Embryonic facial prominence (tissue), 1 donor: Measurements from ENCODE around the gene HDGF.

Experiments used
- DNase-seq: peaks from one replicate; pipeline ENCODE4 v3.0.0-alpha.2; 2016; ENCODE audit errors: extremely low spot score

HDGF gene

DNA sequence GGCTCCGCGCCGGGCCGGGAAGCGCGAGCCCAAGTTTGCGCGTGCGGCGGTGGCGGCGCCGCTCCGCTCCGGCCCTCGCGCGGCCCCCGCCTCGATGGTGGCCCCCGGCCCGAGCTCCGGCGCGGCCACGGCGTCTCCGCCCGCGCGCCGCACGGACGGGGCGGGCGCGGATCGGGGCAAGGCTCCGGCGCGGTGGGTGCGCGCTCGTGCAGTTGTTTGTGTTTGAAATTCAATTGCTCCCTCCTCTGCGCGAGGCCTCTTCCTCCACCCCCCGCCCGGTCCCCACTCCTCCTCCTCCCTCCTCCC lies at the start of gene HDGF:
Gene HDGF, minus strand, starts transcription at position 225 of the 306 bp plus-strand sequence. CDS start 246 bp downstream, outside the sequence.
- no peak for DNase-seq

DNA sequence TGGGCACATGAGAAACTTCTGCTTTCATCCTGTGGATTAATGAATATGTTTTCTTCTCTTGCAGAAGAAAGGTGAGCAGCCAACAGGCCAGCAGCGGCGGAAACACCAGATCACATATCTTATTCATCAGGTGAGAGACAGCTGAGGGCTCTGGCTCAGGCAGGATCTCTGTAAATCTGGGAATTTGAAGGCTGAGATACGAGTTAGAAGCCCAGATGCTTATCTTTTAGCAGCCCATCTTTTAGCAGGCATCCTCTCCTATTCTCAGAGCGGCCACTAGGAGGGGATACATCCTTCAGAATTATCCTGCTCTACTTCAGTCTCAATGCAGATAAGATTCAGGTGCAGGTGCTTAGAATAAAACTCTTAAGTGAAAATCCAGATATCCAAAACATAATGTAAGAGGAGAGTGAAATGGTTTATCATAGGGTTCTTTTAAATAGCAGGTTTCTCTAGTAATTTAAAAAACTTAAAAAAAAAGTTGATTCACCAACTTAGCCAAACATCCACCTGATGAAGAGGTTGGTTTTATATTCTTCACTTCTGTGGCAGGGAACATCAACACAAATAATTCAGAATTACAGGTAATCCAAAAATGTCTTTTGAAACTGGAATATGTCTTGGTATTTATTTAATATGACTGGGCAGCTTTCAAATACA lies 45.9 kb upstream of the HDGF start:
- DNase-seq: peak; percentile 30

DNA sequence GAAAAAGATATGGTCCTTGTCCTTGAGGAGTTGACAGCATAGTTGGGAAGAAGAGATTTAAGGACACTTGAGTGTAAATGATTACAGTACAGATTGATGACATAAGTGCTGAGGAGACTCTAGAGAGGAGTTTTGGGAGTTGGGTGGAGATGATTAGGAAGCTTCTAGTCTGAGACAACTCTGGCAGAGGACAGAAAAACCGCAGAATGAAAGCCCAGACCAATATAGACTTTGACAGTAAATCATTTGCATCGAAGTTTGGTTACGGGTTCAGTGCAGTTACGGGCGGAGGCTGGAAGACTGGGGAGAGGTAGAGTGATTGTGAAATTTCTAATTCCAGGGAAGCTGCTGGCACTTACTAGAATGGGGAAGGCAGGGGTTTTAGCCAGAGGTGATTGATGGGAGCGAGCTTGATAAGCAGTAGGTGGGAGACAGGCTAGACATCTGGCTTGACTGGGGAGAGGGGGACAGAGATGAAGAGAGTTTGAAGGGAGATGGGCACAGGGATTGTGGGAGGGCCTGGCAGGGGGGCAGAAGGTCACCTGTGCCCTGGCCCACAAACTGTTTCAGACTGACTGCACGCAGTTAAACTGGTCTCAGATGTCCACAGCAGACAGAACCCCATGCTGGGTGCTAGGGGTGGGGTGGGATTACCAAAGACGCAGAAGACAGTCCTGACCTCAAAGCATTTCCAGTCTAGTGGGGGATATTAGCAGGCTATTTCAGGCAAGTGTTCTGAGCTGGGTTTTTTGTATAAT lies 45.0 kb upstream of the HDGF start:
- no peak for DNase-seq

DNA sequence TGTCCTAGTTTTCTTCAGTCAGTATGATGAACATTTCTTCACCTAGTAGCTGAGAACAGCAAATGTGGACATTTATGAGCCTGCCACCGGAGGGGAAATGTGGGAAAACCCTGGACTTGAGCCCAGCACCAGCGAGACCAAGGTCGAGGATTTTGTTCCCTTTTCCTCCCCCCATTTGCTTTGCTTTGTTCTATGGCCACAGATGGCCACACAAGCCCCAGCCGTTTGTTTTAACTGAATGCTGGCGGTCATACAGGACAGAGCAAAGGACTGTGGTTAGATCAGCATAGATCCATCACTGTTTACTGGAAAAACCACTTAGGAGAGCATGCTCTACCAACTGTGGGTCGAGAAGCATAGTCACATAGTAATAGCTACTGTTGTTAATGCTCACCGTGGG lies 44.3 kb upstream of the HDGF start:
- no peak for DNase-seq

DNA sequence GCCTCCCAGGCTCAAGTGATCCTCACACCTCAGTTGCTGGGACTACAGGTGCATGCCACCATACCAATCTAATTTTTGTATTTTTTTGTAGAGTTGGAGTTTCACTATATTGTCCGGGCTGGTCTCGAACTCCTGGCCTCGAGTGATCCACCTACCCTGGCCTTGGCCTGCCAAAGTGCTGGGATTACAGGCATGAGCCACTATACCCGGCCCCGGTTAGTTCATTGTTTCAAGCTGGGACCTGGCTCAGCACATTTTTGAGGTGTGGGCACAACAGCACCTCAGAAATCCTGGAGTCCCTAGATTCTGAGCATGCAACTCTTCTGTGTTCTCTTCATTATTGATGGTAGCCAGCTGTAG lies 43.9 kb upstream of the HDGF start:
- no peak for DNase-seq

DNA sequence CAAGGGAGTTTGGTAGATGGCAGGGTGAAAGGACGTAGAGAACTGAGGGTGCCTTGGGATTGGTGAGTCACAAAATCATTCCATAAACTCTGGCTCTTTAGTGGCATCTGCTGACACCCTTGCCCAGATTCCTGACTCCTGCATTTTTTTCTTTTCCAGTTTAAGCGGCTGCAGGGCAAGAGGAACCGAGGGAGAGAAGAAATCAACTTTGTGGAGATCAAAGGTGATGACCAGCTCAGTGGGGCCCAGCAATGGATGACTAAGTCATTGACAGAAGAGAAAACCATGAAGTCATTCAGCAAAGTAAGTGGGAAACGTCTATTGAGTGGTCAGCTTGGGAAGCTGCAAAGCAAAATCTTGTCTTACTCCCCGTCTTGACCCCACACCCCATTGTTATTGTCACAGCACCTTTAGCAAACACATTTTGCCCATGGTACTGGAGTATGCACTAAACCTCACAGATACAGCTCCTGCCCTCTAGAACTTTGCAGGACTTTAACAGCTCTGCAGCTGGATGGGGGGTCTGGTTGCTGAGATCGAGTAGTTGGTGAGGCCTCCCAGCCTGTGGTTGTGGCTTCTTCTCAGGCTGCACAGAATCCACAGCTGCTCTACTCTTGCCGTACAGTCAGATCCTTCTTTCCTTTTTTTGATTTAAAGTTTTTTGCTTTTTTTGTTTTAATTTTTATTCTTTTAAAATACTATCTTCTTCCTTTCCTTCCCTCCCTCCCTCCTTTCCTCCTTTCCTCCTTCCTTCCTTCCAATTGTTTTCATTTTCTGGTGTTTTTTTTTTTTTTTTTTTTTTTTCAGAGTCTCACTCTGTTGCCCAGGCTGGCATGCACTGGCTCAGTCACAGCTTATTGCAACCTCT lies 43.3 kb upstream of the HDGF start:
- no peak for DNase-seq

DNA sequence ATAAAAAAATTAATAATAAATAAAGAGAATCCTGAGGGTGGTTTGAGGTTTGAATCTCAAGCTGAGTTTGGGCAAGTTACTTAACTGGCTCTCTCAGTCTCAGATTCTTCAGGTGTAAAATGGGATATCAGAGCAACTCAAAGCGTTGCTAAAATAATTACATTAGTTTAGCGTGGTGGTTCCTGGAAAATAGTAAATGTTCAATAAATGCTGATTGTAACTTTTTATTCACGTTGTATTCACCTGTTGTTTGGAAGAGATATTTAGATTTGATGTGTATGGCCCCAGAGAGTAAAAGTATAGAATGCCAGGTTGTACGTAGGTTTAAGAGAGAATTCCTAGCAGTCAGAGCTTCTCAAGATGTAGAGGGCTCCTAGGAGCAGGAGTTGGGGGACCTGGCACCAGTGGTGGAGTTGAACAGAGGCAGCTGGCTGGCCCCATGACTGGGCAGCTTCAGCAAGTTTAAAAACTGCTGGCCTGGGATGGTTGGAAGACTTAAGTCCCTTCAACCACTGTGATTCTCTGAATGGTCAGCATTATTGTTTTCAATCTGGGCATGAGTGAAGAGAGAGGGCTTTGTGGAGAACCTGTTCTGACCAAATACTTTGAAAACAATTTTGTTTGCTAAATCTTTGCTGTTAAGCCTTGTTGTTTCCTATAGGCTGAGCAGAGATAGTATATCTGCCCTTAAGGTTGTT lies 38.3 kb upstream of the HDGF start:
- no peak for DNase-seq

DNA sequence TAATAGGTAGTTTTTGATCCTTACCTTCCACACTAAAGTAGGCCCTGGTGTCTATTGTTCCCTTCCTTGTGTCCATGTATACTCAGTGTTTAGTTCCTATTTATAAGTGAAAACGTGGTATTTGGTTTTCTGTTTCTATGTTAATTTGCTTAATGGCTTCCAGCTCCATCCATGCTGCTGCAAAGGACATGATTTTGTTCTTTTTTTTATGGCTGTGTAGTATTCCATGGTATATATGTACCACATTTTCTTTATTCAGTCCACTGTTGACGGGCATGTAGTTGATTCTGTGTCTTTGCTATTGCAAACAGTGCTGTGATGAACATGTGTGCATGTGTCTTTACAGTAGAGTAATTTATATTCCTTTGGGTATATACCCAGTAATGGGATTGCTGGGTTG lies 36.7 kb upstream of the HDGF start:
- no peak for DNase-seq

DNA sequence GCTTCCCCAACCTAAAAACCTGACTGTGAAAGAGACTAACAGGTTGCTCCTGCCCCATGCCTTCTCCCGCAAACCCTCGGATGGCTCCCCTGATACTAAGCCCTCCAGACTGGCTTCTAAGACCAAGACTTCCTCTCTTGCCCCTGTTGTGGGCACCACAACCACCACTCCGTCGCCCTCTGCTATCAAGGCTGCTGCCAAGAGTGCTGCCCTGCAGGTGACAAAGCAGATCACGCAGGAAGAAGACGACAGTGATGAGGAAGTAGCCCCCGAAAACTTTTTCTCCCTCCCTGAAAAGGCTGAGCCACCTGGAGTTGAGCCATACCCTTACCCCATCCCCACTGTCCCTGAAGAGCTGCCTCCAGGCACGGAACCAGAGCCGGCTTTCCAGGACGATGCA lies 35.2 kb upstream of the HDGF start:
- DNase-seq: no peak

DNA sequence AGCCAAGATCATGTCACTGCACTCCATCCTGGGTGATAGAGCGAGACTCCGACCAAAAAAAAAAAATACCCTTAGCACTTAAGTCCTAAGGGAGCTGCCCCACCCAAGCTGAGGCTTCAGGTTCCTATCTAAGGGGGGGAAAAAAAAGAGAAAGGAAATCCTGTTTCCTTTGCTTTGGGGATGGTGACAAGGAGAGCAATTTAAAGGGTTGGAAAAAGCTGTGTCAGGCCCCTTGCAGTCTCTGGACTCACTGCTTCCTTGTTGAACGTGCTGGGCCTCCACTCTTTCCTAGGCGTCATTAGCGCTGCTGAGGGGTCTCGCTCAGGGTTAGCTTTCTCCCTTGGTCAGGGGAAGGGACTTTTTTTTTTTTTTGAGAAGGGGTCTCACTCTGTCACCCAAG lies 34.0 kb upstream of the HDGF start:
- no peak for DNase-seq

DNA sequence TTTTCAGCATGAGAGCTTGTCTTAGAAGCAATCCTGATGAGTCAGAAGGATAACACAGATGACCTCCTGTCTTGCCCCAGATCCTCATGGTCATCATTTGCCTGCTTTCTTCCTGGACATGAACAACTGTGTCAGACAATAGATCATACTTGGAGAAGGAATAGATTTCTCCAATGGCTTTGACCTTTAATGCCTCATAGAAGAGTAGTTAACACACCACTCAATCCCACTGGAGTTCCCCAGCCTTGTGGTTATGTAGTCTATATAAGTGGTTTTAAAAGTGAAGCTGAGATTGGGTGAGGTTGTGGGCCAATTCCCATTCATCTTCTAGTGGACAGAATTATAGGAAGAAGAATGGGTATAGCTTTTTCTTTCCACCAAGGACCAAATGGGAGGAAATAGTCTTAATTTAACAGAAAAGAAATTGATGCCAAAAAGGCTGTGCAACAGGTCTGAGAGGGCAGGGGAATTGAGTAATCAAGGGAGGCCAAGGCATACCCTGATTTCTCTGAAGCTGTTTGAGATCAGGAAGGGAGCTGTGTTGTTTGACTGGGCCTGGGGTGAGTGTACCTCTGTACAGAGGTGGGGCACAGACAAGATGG lies 30.2 kb upstream of the HDGF start:
- no peak for DNase-seq

DNA sequence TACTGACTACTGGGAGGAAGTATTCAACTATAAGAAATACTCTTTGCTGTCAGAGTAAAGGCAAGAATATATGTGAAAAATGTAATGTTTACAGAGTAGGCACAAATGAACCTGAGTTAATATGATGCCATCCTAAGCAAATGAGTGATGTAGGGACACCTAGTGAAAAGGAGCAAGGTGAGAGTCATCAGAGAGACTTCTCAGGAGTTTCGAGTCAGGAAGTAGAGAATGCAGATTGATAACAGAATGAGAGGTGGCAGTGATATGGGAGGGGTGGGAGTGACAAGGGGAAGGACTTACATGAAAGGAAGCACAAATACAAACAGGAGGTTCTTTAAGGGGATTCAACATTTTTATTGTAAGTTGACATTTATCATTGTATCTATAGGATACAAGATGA lies 26.1 kb upstream of the HDGF start:
- DNase-seq: no peak

DNA sequence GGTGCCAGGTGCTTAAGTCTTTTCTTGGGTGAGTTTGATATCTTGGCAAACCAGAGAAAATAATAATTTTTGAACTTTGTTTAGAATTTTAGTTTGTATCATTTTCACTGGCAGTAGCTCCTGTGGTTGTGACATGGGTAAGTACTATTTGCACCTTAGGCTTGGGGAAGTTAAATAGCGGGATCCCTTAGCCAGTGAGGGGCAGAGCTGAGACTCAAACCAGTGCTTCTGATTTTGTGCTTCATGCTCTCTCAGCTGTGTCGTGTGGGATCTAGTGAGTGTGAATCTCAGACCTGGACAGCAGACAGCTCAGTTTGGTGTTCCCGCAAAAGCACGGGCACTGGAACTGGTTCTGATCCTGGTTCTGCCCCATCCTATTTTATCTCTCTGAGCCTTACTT lies 25.5 kb upstream of the HDGF start:
- no peak for DNase-seq

DNA sequence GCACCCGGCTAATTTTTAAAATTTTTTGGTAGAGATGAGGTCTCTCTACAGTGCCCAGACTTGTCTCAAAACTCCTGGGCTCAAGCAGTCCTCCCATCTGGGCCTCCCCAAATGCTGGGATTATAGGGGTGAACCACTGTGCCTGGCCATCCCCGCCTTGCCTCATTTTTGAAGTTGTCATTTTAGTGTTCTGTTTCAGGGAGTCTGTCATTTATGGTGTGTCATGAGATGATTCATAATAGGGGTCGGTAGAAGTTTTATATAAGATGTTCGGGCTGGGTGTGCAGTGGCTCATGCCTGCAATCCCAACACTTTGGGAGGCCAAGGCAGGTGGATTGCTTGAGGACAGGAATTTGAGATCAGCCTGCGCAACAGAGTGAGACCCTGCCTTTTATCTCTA lies 24.3 kb upstream of the HDGF start:
- DNase-seq: no peak

DNA sequence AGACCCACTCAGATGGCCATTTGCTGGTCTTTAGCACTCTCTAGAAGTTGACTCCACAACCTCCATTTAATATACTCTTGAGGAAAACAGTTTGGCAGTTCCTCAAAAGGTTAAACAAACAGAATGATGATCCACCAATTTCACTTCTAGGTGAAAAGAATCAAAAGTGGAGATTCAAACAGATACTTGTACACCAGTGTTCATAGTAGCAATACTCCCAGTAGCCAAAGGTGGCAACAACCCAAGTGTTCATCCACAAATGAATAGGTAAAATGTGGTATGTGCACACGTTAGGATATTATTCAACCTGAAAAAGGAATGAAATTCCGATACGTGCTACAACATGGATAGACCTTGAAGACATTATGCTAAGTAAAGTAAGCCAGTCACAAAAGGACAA lies 22.1 kb upstream of the HDGF start:
- DNase-seq: no peak

DNA sequence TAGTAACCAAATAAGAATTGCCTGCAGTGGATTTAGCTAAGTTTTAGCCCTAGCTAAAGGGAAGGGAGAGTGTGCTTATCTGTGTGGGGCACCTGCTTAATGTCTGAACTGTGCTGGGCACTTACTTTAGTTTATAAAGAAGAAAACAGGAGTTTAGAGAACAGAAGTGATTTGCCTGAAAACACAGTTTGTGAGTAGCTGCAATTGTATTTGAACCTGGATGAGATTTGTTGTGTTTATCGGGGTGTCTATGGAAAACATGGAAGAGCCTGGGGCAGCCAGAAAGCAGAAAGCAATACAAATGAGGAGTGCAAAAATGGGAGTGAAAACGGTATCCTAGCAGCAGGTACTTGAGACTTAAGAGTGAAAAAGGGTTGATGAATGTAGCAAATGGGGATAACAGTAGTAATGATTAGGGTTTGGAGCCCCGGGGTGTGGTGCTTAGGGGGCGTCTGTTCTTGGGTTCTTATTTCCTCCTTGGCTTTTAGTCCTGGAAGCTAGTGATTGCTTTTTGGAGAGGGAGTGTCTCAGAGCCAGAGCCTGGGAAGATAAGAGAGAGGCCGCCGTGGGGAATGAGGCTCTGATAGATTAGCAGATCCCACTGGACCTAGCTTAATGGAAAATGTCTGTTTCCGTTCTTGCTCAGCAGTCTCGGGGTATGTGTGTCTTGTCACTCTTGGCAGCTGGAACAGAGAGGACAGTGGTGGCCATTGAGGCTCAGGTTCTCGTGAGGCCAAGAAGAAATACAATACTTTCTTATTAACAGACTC lies 21.4 kb upstream of the HDGF start:
- DNase-seq: no peak

DNA sequence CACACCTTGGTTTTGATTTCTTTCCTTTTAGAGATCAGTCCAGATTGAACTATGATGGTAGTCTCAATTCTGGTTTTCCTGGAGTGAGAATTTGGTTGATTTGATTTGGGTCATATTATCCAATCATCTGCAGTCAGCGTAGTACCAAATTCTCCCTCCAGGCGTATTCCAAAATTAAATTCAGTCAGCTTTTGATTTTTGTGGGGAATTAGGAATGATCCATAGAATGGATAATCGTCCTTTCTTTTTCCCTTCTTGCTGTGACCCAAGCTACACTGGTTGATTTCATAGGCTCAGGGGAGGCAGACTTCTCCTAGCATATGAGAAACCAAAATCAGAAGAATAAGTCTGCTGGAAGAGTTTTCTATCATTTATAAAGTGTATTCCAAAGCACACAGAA lies 20.7 kb upstream of the HDGF start:
- no peak for DNase-seq

DNA sequence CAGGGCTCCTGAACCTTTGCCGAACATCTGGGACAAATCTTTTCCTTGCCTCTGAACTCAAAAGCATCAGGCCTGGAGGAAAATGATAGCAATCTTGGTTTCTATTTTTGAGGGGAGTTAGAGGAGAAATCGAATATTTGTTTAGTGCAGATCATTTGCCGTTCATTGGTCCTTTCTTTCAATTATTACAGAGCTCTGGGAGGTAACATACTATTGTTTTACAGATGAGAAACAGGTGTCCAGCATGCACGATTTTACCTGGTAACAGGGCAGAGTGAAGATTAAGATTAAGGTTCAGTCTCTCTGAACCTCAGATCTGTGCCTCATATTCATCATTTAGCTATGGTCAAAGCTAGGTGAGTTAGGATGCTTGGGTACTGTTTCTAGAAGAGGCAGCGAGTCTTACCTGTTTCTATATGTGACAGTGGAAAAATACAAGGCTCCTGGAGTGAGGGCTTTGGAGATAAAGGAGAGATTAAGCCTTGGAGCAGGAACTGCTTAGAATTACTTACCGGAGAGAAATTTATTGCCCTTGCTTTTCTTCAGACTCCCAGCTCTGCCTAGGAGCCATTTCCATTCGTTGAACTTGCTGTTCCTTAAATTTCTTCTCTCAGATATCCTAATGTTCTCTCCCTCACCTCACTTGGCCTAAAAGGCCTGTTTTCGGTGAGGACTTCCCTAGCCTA lies 17.3 kb upstream of the HDGF start:
- no peak for DNase-seq

DNA sequence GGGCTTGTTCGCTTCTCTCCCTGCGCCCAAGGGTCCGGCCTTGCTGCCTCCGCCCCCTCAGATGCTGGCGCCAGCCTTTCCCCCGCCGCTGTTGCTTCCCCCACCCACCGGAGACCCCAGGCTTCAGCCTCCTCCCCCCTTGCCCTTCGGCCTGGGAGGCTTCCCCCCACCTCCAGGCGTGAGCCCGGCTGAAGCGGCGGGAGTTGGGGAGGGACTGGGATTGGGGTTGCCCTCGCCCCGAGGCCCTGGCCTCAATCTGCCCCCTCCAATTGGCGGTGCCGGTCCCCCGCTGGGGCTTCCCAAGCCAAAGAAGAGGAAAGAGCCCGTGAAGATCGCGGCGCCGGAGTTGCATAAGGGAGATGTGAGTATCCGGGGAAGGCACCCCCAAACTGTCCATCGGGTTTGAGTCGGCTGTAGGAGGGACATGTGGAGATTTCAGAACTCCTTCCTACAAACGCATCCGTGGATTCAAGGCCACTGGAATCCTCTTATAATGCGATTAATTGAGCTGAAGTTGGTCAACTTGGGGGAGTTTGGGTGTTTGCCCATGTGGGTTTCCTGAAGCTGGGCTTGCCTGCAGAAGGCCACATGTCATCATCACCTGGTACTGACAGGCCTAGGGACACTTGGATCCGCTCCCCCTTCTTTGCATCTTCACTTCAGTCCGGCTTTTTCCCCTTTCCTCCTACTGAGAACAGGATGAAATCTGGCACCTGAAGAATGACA lies 16.6 kb upstream of the HDGF start:
- no peak for DNase-seq
